HG03342 (cell line): ENCODE data around the gene POLN.

Experiments used
- ATAC-seq: cut with Tn5 transposase; IDR thresholded peaks from one replicate; pipeline ENCODE4 v1.9.1; 2021; ENCODE audit warnings: mild to moderate bottlenecking, moderate library complexity; ENCODE audit not compliant: unreplicated experiment

Gene POLN

DNA sequence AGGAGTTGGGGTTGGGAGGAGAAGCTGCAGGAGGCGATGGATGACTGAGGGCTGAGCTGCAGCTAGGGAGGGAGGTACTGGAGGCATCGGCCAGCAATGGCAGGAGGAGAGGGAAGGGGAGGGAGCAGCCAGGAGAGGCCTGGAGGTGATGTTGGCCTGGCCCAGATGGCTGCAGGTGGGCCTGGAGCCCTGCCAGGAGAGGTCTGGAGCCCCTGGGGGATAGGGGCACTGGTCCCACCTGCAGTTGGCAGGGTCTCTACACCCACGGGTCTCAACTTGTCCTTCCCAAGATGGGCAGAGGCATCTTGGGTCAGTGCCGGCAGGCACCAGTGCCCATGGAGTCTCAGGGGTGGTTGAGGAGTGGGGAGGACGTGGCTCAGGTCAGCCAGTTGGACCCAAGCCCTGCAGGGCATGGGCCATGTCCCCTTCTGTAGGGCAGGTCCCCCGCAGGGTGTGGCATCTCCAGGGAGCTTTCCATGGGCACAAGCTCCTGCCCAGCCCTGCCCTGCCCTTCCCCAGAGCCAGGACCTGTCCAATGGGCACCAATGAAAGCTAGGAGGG is 22.6 kb upstream of the POLN start:
- ATAC-seq = no peak

DNA sequence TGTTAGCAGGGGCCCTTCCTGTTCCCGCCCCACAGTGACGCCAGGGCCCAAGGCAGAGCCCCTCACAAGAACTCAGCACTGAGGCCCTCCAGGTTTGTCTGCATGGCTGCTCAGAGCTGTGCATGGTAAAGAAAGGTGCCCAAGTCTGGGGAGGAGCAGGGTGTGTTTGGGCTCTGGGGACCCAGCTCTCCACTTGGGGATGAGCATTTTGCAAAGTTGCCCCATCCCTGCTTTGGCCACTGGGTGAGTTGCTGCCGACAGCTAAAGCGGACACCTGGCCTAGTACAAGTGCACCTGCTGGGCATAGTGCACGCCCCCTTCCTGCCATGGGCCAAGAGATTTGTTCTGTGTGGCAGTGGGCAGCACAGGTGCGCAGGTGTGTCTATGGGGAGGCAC is 22.0 kb upstream of the POLN start:
- ATAC-seq = no peak

DNA sequence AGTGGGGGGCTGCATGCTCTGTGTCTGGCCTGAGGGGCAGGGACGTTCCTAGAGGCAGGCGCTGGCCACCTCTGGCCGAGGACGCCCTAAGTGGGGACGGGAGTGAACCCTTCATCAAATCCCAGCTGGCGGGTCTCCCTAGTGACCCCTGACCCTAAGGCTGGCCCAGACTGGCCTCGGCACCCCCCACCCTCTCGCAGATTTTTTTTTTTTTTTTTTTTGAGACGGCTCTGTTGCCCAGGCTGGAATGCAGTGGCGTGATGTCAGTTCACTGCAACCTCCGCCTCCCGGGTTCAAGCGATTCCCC is 21.0 kb upstream of the POLN start:
- no peak for ATAC-seq

DNA sequence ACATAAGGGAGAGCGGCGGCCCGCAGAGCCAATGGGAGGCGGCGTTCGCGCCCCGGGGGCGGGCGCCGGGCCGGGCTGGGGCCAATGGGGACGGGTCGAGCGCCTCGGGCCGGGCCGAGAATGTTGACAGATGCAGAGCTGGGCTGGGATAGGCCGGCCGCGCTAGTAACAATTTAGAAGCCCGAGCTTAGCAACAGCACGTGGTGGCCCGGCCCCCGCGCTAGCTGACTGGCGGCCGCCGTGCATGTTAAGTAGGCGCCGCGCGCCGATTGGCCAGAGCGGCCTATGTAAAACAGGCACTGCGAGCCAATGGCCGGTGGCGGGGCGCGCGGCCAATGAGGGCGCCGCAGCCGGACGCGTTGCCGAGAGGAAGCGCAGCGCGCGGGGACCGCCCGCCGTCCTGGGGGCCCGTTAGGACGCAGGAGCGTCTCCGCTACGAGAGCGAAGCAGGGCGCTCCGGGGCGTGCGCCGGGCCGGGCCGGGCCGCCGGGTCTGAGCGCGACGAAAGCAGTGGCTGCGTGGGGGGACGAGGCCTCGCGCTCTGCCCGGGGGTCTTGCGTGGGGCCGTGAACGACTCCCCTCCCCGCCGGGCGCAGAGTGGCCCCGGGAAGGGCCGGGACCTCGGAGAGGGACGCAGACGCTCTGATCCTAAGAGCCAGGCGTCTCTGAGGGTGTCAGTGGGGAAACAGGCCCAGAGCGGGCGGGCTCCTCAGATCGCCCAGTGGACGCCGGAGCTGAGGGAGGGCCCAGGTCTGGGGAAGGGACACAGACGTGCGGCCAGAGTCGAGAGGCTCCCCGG is 20.4 kb upstream of the POLN start:
- ATAC-seq = peak; percentile 91

DNA sequence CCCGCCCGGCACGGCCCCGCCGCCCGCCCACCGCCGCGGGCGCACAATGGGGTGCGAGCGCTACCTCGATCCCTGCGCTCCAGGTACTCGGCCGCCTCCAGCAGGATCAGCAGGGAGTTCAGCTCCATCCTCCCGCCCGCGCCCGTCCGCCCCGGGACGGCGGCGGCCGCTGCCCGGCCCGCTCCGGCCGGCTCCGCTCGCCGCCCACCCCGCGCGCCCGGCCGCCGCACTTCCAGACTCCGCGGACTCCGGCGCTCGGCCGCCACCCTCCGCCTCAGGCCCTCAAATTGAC is 19.9 kb upstream of the POLN start, which contains the start of gene MXD4:
TSS of gene MXD4 (minus strand) at position 257 of the 292 bp plus-strand sequence. CDS start at position 128, 129 bp downstream.
- ATAC-seq = peak; percentile 2

DNA sequence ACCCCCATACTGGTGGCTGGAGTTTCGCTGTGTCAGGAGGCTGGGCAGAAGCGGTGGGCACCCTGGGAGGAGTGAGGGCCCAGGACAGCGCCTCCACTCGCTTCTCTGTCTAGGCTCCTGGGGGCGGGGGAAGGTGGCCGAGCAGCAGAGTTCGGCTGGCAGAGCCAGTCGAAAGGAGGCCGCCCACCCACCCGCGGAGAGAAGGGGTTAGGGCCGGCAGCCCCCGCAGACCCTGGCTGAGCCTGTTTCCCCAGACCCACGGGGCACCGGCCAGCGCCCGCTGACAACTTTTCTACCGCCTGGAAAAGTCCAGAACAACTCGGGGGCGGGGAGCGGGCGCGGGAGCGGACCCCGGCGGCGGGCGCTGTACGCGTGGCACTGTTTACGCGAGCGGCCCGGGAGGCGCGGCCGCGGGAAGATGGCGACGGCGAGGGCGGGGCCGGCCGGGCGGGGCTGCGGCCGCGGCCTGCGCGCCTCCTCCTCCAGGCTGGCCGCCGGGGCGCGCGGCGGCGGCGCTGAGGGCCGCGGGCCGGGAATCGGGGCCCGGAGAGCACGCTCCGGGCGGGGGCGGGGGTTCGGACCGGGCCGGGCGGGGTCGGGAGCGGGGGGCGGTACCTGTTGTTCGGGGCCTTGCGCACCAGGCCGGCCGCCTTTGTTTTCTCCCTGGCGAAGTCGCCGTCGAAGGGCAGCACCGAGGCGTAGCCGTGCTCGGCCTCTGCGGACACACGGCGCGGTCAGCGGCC is 19.4 kb upstream of the POLN start:
- ATAC-seq = peak; percentile 23

DNA sequence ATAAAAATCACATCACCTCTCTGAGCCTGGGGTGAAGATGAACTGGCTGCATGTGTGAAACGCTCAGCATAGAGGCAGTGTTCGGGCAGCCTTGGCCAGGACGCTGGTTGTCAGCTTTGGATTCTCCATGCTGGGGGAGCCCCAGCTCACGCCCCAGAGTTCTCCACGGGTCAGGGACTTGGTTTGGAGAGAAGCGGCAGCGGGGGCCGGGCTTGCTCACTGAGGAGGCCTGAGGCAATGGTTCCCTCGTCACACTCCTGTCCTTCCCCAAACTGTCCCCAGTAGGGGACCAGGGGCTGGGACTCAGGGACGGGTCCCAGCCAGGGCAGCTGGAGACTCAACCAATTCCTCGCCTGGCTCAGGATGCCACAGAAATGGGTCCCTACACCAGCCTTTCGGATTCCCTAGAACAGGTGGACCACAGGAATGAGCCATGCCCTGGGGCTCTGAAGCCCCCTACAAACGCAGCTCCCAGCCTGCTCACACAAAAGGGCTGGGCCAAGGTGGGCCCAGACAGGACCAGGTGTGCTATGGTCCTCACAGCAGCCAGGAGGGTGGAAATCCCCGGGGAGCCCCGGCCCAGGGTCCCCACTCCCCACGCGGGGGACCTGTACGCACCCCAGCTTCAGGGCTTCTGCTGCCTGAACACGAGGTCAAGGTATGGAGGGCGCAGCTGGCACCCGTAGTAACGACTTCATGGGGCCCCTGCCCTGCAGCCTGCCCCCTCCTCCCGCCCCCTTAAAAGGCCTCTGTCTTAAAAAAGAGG is 18.6 kb upstream of the POLN start:
- ATAC-seq = no peak

DNA sequence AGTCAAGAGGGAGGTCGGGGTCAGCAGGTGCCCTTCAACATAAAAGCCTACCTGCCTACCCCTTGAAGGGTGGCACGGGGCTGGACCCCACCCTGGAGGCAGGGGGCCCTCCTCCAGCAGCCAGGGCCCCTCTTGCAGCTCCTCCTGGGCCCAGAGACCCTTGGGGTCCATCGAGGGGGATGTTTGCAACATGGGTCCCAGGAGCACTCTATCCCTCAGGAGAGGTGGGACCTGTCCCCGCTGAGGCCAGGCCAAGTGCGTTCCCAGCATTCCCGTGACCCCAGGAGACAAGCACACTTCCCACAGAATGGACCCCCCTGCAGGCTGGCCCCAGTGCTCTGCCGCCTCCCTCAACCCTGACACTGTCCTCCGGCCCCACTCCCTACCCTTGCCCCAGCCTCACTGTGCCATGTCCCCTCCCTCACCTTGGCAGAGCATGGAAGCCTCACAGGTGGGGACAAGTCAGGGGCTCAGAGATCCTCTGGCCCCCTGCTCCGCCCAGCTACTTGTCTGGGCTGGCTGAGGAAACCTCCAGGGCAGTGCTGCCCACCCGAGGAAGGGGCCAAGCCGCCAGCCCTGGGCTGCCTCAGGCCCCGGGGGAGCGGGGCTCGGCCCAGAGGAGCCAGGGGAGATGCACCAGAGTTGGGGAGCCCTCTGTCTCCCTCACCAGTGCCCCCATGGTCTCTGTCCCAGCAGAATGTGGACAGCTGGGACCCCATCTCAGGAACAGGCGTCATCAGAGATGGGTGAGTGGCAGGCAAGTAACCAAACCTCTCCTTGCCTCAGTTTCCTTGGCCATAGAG is 17.8 kb upstream of the POLN start:
- ATAC-seq = no peak

DNA sequence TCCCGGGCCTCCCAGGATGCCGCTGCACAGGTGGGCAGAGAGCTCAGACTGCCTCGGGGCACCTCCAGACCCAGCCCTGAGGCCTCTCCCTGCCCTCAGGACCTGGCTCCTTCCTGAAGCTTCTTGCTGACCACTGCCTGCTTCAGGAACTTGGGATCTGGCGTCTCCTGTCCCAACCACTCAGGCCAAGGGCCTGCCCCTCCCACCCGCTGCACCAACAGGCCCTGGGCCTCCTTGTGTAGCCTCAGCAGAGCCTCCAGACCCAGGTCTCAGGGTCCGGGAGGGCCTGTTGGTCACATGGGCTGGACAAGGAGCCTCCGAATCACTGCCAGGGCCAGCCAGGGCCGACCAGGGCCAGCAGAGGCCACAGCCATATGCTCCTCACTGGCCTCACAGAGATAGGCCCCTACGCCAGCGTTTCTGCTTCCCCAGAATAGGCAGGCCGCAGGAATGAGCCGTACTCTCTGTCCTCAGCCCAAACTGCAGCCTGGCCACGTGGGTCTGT is 17.2 kb upstream of the POLN start:
- no peak for ATAC-seq

DNA sequence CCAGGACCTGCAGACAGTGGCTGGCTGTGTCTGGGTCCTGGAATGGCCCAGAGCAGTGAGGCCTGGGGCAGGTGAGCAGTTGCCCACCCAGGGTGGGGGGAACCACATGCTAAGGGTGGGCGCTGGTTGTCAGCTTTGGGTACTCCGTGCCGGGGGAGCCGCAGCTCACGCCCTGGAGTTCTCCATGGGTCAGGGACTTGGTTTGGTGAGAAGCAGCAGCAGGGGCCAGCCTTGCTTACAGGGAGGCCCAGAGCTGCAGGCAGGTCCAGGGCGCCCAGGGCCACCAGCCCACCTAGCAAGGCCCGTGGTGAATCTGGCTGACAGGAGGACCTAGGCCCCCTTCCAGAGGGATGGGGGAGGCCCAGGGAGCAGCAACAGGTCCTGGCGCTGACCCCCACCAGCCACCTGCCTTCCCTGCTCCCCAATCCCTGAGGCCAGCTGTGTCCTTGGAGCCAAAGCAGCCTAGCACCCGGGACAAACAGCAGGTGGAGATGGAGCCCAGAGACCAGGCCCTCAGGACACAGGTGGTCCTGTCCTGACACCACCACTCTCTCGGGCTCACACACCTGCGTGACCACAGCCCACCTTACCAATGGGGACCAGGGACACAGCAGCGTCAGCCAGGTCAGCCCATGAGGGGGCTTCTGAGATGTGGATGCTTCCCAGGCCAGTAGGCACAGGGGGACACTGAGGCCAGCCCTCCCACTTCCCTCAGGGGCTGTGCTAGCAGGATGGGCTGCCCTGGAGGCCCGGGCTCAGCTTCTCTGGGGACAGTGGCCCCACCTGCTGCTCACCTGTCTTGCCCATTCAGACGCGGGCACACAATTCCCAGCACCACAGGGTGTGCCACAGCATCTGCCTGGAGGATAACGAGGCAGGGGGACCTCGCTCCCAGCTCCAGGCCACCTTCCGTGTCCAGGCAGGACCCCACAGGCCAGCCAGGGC is 16.4 kb upstream of the POLN start:
- no peak for ATAC-seq

DNA sequence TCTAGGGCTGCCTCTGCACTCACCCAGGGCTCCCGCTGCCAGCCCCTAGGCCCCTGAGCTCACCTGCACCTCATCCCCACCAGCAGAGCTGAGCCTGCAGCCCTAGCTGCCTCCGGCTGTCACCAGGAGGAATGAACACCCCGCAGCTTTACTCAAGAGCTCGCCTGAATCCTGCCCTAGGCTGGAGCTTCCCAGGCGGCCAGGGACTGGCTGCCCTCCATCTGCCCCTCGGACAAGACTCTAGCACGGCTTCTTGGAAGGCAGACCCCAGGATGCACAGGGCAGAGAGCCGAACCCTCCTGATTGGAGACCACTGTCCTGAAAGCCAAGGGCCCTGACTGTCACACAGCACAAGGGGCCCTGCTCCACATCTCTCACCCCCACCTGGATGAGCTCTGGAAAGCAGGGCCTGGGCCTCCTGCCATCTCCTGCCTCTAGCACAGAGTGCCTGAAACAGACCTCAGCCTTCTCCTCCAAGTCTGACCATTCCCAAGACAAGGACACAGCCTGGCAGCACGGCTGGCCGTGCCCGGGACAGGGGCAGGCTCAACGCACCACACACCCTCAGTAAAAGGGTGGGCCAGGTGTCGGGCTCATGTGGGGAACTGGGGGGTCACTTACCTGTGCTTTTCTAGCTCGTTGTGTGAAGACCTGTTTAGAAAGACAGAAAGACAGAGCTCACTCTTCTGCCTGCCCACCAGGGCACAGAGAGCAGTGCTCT is 15.6 kb upstream of the POLN start:
- no peak for ATAC-seq

DNA sequence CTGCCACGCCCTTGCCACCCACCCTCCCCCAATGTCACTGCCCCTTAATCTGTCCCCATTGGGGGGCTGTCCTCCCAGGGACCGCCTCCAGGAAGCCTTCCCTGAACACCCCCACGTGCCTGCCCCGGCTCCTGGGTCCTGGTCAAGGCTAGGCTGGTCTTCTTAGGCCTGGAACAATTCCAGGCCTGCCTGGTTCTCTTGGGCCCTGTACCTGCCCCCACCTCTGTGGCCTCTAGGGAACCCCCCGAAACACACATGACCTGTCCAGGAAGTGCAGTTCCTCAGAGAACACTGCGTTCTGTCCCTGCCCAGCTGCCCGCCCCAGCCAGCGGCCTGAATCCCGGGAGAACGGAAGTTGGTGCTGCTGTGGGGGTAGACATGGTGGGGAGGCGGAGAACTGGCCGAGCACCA is 14.9 kb upstream of the POLN start:
- no peak for ATAC-seq

DNA sequence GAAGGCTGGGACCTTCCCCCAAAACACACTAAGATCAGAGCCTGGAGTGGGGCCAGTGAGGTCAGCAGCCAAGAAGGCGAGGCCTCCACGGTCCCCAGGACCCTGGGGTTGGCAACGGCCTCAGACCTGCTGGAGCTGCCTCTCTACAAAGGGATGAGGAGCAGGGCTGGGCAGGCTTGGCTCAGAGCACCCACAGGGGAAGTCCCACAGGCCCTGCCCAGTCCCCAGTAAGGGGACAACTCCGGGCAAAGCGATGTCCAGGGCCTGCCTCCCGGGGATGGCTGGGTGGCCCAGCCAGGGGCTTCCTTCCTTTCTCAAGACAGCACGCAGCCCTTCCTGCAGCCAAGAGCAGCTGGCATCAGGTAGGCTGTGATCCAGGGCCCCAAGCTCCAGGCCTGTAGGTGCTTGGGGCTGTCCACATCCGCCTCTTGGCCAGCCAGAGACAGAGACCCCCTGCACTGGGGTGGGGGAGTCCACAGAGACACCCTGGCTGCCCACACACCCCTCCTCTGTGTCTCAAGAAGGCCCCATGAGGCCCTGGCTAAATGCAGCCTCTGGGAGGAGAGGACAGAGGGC is 14.3 kb upstream of the POLN start:
- no peak for ATAC-seq

DNA sequence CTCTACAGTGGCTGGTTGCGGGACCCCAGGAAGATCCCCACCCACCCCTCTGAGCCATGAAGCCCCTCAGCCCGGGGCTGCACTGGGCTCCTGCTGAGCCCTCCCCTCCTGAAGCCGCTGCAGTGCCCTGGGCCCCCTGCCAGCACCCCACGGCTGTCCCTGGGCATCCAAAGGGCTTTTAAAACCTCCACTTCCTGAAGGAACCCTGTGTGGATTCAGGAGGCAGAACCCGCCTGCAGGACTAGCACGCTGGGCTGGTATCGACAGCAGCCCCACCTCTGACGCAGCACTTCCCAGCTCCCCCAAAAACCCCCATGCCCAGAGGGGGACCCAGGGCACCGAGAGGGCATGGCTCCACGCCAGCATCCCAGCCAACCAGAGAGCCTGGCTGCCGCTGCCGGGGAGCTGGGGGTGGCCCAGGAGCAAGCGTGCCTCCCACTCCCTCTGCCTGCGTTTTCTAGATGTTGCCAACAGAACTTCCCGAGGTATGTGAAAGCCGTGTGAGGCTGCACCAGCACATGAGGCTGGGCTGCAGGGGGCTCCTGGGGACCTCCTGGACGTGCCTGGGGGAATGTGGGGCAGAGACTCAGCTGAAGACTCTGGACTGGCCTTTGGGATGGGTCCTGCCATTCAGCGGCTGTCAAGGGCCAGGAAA is 13.7 kb upstream of the POLN start:
- ATAC-seq = no peak

DNA sequence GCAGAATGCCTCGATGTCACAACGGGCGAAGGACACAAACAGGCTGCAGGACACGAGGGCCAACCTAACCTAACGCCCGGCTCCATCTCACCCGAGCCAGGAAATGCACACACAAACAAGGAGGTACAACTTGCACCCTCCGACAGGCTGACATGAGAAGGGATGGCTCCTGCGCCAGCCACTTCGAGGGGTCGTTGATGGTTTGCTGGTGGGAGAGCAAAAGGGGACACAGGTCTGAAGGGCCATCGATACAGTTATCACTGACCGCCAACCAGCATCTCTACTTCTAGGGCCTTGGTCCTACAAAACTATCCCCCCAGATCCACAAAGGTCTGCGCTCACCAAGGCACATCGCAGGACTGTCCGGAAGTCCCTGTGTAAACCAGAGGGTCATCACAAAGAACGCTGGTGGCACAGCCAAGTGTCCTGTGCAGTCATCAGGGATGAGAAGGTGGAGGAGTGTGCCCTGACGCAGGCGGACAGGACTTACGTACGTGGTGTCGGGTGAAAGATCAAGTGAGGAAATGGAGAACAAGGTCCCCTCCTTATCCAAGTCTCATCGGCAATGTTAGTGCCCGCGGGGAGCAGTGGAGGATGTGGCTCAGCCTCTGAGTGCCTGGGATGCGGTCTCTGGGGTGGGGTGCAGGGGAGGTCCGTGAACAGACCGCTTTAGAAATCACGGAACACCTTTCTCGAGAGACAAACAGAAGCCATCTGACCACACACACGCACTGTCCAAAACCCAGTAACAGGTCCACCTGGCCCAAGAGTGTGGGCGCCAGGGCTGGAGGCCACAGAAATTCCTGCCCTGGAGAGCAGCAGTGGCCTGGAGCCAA is 13.0 kb upstream of the POLN start:
- no peak for ATAC-seq

DNA sequence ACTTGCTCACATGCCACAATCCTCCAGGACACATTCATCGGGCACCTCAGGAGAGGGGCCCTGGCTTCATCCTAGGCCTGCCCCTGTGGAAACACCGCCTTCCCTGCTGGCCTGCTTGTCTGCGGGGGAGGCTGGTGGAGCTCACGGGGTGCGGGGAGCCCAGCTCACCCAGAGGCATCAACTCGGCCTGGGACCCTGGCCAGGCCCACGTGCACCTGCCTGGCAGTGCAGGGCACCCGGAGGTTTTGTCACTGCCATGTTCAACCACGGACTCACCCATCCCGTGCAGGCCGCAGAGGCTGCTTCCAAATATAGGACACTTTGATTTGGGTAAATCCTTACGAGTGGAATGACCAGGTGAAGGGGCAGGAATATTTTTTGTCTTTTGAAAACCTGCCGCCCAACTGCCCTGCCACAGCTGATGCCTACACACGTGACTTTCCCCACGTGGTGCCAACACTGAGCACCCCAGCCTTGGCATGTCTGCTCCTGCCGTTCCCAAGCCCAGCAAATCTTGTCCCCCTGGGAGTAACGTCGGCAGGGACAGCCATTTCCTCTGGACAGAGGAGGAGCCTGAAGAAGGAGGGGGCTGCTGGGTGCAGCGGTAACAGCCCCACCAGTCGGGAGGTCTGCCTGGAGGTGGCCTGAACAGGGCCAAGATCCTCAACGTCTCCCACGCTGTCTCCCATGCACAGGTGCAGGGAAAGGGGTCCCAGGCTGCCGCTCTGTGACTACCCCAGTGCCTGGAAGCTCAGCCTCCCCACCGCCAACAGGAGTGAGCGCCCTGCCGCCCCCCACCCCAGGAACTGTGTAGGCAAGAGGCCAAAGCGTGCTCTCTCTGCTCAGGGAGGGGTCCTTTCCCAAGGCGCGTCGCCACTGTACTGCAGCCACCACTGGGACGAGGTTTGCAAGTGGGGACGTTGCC is 11.5 kb upstream of the POLN start:
- no peak for ATAC-seq
